Melanocyte of skin (primary cell): ENCODE measurements around the gene CA10. TPM values are rescaled to one million over a fixed set of nuclear protein-coding genes. Genes with fewer than 3 reads are reported as not detected.

Experiments used
- total RNA-seq, 2 donors: library from RNA; depleted of rRNA; stranded (reverse); fragments of >200 nt; gene quantifications; 2 replicates each; pipeline ENCODE4 v1.2.3, GENCODE V29; 2012

The CA10 gene
- total RNA-seq: not detected

DNA sequence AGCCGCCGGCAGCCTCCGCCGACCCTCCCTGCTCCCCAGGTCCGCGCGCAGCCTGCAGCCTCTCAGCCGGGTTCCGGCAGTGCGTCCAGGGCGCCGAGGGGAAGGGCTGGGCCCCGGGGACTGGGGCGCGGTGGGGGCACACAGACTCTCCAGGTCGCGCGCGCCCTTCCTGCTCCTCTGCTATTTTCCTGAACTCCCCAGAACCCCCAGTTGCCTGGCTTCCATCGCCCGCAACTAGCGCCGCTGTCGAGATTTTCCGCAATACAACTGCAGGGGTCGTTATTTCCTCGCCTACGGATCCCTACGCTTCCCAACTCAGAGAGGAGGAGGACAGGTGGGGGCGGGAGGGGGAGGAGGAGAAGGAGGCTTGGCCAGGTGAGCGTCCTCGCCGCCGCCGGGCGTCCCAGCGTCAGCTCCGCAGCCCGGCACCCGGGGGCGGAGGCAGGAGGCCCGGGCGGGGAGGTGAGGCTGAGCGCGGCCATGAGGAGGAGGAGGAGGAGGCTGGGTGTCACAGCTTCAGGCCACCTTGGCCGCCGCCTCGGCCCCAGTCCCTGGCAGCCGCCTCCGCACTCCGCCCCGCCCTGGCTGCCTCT lies at the start of gene CA10:
Gene CA10, minus strand, starts transcription at position 265 of the 593 bp plus-strand sequence.

